SH-SY5Y (cell line): ENCODE data around the gene AEN.

ENCODE experiments used
- GATA2 ChIP-seq: IDR thresholded peaks from 2 replicates; pipeline ENCODE4 v1.6.1; 2011; ENCODE audit warnings: mild to moderate bottlenecking, low read depth, low read length
- GATA3 ChIP-seq: IDR thresholded peaks from 2 replicates; pipeline ENCODE4 v1.6.1; 2011; ENCODE audit warnings: low read depth, mild to moderate bottlenecking, low read length, moderate library complexity

GRCh38 chr15:88605189-88606069, 15.7 kb upstream of the AEN start:
- TF ChIP-seq GATA3 = no peak
- no peak for TF ChIP-seq GATA2
